Left renal cortex interstitium (tissue), 4 donors: ENCODE results near the gene ELMOD1. TPM values are rescaled to one million over a fixed set of nuclear protein-coding genes. Genes with fewer than 3 reads are reported as not detected.

Experiments
- DNase-seq, 4 donors: peaks; one replicate each; pipeline ENCODE4 v3.0.0-alpha.2; 2013; ENCODE audit warnings: low read depth in 4 of 4, low spot score in 2 of 4, missing footprints in 1 of 4
- polyA plus RNA-seq, 4 donors: library from polyadenylated mRNA; unstranded; fragments of 120-200 nt; gene quantifications; one replicate each; pipeline ENCODE4 v1.2.1, GENCODE V29; 2013; ENCODE audit not compliant: insufficient read length in 4 of 4

The ELMOD1 gene
- polyA plus RNA-seq, 4 donors: 0.10 to 0.38 (median 0.24) TPM

DNA sequence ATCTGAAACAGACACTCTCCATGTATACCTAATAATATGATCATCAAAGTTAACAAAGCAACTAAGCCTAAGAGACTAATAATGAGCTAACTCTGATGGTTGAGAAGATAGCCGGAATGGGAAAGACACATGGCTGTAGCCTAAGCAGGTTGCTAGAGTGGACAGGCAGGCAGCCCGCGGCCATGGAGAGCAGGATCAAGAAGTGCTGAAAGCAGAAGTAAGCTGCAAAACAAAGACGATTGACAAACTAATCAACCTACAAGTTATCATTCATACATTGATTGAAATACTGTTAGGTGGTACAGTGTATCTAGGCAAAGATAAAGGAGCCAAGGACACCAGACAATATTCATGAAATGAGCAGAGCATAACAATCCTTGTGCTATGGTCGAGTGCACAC is 91.6 kb downstream of the ELMOD1 start:
- DNase-seq: no peak

DNA sequence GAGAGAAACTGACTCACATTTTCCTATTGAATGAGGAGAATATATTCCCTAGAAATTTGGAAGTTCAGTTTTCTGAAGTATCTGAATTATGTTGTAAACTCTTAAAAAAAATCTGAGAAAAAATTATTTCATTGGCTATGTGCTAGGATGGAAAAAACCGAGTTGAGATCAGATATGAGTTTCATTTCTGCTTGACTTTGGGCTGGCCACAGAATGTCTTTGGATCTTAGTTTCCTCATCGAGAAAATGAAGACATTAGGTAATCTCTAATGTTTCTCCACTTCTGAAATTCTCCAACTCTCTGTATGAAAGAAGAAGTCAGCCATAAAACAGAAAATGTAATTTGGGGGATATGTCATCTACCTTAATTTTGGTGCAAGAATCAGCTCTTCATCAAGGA is 92.1 kb downstream of the ELMOD1 start:
- no peak for DNase-seq

DNA sequence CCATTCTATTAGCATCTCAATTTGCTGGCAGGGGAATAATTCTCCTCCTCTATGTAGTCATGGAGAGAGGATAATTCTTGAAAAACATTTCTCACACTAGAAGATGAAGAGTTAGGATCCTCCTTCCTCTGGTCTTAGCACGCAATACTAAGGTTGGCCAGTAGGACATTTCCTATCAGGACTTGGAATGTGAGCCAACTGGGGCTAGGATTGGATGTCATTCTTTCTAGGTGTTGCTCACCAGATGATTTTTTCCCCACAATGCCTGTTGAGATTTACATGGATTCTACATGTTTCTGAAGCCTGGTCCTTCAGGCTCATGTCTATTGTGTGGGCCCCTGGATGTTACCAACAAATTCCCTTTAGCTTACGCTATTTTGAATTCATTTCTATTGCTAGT is 92.9 kb downstream of the ELMOD1 start:
- DNase-seq: no peak

- no peak for DNase-seq
Observed at GRCh38 chr11:107688322-107688918, 97.5 kb downstream of the ELMOD1 start.

- peak; percentile 20 to 49 (median 32) for DNase-seq
Observed at GRCh38 chr11:107689317-107690202, 98.6 kb downstream of the ELMOD1 start.

GRCh38 chr11:107691000-107691750 is 100.2 kb downstream of the ELMOD1 start:
- no peak for DNase-seq

GRCh38 chr11:107695446-107695845 is 104.5 kb downstream of the ELMOD1 start:
- DNase-seq: no peak

DNA sequence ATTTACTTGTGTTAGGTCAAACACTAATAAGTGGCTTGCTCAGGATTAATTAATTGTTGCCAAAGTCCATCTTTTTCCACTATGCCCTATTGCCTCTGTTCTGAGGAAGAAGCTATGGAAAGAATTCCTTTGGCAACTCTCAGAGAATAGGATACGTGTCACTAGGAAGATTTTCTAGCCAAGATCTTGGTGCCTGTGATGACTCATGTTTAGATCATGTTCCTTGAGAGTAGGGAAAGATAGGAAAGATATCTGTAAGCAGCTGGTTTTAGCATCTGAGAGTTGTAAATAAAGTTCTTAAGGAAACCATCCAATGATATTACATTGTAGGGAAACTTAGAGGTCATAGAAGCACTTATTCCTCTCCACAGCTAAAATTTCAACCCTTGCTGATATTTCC is 105.2 kb downstream of the ELMOD1 start:
- no peak for DNase-seq

- DNase-seq: no peak
Observed at GRCh38 chr11:107697291-107697690, 106.3 kb downstream of the ELMOD1 start.

DNA sequence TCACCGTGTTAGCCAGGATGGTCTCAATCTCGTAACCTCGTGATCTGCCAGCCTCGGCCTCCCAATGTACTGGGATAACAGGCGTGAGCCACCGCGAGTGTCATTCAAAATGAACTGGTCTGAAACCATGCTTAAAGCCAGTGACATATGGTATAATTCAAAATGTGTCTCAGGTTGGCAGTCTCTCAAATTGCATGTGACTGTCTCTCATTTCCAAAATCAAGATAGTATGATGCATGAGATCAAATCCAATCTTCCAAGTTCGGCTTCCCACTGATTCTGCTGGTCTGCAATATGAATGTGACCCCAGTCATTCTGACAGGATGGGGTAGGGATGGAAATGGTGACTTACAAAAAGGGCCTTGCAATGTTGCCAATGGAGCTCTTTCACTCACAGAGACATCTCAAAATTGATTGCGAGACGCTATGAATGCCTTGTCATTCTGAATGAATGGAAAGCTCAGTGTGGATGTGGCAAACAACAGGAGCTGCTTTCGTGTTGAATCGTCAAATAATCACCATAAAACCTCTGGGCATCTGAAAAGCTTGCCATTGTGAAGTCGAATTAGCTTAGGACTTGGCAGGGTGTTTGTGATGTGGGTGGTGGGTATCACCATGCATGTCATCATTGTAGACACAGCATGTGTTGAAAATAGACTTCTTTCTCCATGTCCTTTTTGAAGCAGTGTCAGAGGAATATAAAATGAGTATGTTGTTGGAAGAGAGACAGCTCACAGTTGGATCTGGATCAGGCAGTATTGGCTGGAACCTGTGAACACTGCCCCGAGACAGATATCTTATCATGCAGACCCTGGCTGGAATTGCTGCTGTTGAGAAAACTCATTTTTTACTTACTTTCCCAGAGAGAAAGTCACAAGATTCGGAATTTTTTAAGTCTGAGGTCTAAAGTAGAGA is 108.7 kb downstream of the ELMOD1 start:
- no peak for DNase-seq

GRCh38 chr11:107702109-107702660 is 111.2 kb downstream of the ELMOD1 start:
- DNase-seq: no peak

- no peak for DNase-seq
Observed at GRCh38 chr11:107702723-107703122, 111.8 kb downstream of the ELMOD1 start.

DNA sequence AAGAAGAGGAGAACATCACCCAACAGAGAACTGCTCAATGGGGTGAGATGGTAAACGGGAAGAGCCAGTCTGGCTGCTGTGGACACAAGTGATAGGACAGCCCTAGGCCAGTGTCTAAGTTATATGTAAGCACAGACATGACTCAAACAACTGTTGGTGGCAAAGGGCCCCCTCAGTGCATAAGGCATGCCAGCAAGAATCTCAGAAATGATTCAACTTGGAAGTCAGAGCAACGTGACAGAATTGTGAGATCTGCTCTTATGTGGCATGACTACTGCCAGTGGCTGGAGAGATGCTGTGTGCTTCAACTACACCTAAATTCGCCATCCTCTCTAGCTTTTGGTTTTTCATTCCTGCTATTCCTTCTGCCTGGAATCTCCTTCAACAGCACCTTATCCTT is 113.5 kb downstream of the ELMOD1 start:
- DNase-seq: no peak

DNA sequence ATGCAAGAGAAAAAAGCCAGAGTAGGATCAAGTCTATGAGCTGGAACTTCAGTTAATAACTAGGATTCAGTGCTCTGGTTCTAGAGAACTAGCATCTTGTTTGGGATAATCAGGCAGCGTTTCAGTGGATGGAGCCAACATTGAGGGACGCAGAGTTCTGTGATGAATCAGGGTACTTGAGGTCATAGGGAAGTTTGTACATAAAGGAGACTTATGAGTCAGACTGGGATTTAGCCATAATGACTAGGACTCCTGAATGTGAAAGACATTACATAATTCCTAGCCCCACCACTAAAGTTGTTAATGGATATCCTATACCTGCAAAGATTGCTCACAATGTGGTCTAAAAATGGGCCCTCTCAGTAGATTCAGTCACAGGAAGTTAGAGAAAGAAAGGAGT is 114.1 kb downstream of the ELMOD1 start:
- no peak for DNase-seq

GRCh38 chr11:107706531-107706930 is 115.6 kb downstream of the ELMOD1 start:
- DNase-seq: no peak

- DNase-seq: no peak
Observed at GRCh38 chr11:107707215-107707671, 116.3 kb downstream of the ELMOD1 start.

- DNase-seq: no peak
Observed at GRCh38 chr11:107707807-107708206, 116.9 kb downstream of the ELMOD1 start.

DNA sequence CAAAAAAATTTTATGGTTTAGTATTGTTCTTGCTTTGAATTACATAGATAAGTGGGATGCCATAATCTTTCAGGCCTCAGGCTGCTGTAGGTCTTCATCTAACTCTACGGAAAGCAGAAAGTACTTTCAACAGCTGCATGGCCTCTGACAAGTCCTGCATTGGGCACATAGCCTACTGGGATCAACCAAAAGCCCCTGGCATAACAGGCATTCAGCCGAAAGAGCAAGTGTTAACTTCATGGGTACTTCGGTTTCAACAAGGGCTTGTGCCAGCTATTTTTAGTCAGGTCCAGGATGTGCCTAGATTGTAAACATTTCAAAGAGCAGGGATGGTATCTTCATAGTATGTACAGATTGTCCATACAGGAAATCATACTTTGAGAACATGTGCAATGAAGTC is 117.8 kb downstream of the ELMOD1 start:
- no peak for DNase-seq

- DNase-seq: no peak
Observed at GRCh38 chr11:107710301-107710700, 119.4 kb downstream of the ELMOD1 start.
